Measurements from ENCODE around the gene USP24.

DNA sequence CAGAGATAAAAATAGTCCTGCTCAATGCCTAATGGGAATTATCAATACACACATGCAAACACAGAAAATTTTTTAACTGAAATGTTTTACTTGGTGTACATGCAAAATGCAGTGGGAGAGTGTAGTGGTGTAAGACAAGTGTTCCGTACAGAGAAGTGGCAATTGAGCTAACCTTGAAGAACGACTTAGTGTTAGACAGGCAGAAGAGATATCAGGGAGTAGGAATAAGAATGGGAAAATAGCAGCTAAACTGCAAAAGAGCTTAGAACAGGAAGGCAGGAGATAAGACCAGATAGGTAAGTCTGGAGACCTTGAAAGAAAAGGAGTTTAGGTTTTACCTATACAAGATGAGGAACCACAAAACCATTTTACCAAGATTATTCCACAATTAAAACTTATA lies 9.0 kb downstream of the USP24 start:
- TF ChIP-seq CTCF (conservative IDR thresholded peaks at IDR 0.05) (no peak), ZFX (IDR thresholded peaks at IDR 0.05) (no peak)

All from C4-2B (cell line).